Osteoblast (primary cell): ENCODE measurements around the gene CNST. TPM values are rescaled to one million over a fixed set of nuclear protein-coding genes. Genes with fewer than 3 reads are reported as not detected.

ENCODE experiments used
- DNase-seq: peaks from one replicate; pipeline ENCODE4 v3.0.0; 2011; ENCODE audit warnings: low spot score, mixed read lengths; ENCODE audit not compliant: insufficient read length; ENCODE audit errors: missing footprints
- H2AFZ ChIP-seq: 2 replicates; pipeline ENCODE4 v1.6.0; 2011; ENCODE audit warnings: mild to moderate bottlenecking, low read length
- H3K27ac ChIP-seq: 2 replicates; pipeline ENCODE4 v1.5.1; 2011; ENCODE audit warnings: mild to moderate bottlenecking, low read depth, low read length, moderate library complexity
- H3K27me3 ChIP-seq: 2 replicates; pipeline ENCODE4 v1.6.0; 2012; ENCODE audit warnings: mild to moderate bottlenecking, control low read depth, inconsistent platforms, low read length, moderate library complexity; ENCODE audit not compliant: insufficient read depth
- H3K36me3 ChIP-seq: 2 replicates; pipeline ENCODE4 v1.5.1; 2011; ENCODE audit warnings: mild to moderate bottlenecking, low read length, control low read depth, moderate library complexity; ENCODE audit not compliant: insufficient read depth
- H3K4me1 ChIP-seq: 2 replicates; pipeline ENCODE4 v1.5.1; 2011; ENCODE audit warnings: mild to moderate bottlenecking, low read length, control low read depth, moderate library complexity; ENCODE audit not compliant: insufficient read depth
- H3K4me2 ChIP-seq: 2 replicates; pipeline ENCODE4 v1.6.0; 2011; ENCODE audit warnings: mild to moderate bottlenecking, low read length; ENCODE audit not compliant: insufficient read depth
- H3K4me3 ChIP-seq: fragments of 200-600 bp; sonication (generic); 3 replicates; pipeline ENCODE4 v1.5.1; 2012; ENCODE audit warnings: mild to moderate bottlenecking, low read length, inconsistent platforms; ENCODE audit not compliant: insufficient read depth
- H3K79me2 ChIP-seq: 2 replicates; pipeline ENCODE4 v1.6.0; 2012; ENCODE audit warnings: mild to moderate bottlenecking, low read length, control low read depth, inconsistent platforms; ENCODE audit not compliant: insufficient read depth
- H3K9me3 ChIP-seq: 2 replicates; pipeline ENCODE4 v1.5.1; 2011; ENCODE audit warnings: low read depth, low read length, control low read depth
- H4K20me1 ChIP-seq: 2 replicates; pipeline ENCODE4 v1.6.0; 2012; ENCODE audit warnings: mild to moderate bottlenecking, low read length, control low read depth; ENCODE audit not compliant: insufficient read depth
- CTCF ChIP-seq: IDR thresholded peaks from 2 replicates; pipeline ENCODE4 v1.5.1; 2011; ENCODE audit warnings: mild to moderate bottlenecking, low read depth, low read length, moderate library complexity; ENCODE audit errors: extremely low read depth
- total RNA-seq: library from RNA; depleted of rRNA; stranded (reverse); fragments of >200 nt; gene quantifications from 2 replicates; pipeline ENCODE4 v1.2.3, GENCODE V29; 2012

The CNST gene
- total RNA-seq, 1 donor, result 25.7 TPM

- no peak overlapping the region for H3K4me2 ChIP-seq
- no peak overlapping the region for H2AFZ ChIP-seq
- DNase-seq, result no peak
- no peak overlapping the region for H3K27ac ChIP-seq
- no peaks in the 10 kb centered on the region for H3K9me3 ChIP-seq
- no peak for TF ChIP-seq CTCF
- no peaks in the 10 kb centered on the region for H4K20me1 ChIP-seq
- H3K79me2 ChIP-seq, result no peaks in the 10 kb centered on the region
- no peaks in the 10 kb centered on the region for H3K36me3 ChIP-seq
- H3K4me3 ChIP-seq, result no peak overlapping the region
- H3K27me3 ChIP-seq, result no peaks in the 10 kb centered on the region
- peaks cover 6% of the 10 kb centered on the region for H3K4me1 ChIP-seq
These were observed 128.9 kb downstream of the CNST start for GRCh38 chr1:246695136-246695535.

- no peak for DNase-seq
- H4K20me1 ChIP-seq, result no peaks in the 10 kb centered on the region
- no peak for TF ChIP-seq CTCF
These were observed 129.4 kb downstream of the CNST start for GRCh38 chr1:246695666-246696065.

GRCh38 chr1:246698466-246699094 is 132.3 kb downstream of the CNST start:
- Histone ChIP-seq H3K36me3 (no peaks in the 10 kb centered on the region), H3K4me2 (peak overlapping the region; percentile 66), H3K79me2 (no peaks in the 10 kb centered on the region), H2AFZ (peak overlapping the region; percentile 67), H3K4me3 (peak overlapping the region; percentile 57), H3K27ac (peak overlapping the region; percentile 69), H3K9me3 (no peaks in the 10 kb centered on the region), H4K20me1 (no peaks in the 10 kb centered on the region), H3K4me1 (peaks cover 6% of the 10 kb centered on the region), H3K27me3 (no peaks in the 10 kb centered on the region)
- no peak for TF ChIP-seq CTCF
- peak; percentile 61 for DNase-seq

More at GRCh38 chr1:246695666-246696065, 129.4 kb downstream of the CNST start:
- H3K27me3 ChIP-seq, result no peaks in the 10 kb centered on the region
- H3K4me2 ChIP-seq, result no peak overlapping the region
- no peak overlapping the region for H3K4me3 ChIP-seq
- no peaks in the 10 kb centered on the region for H3K36me3 ChIP-seq
- H3K9me3 ChIP-seq, result no peaks in the 10 kb centered on the region
- H3K79me2 ChIP-seq, result no peaks in the 10 kb centered on the region
- peaks cover 6% of the 10 kb centered on the region for H3K4me1 ChIP-seq
- no peak overlapping the region for H2AFZ ChIP-seq
- H3K27ac ChIP-seq, result no peak overlapping the region

- H3K79me2 ChIP-seq, result no peaks in the 10 kb centered on the region
- no peaks in the 10 kb centered on the region for H3K27me3 ChIP-seq
- H3K4me2 ChIP-seq, result peak overlapping the region; percentile 66
- peak overlapping the region; percentile 69 for H3K27ac ChIP-seq
- peak overlapping the region; percentile 57 for H3K4me3 ChIP-seq
- no peaks in the 10 kb centered on the region for H4K20me1 ChIP-seq
- no peaks in the 10 kb centered on the region for H3K9me3 ChIP-seq
- H2AFZ ChIP-seq, result peak overlapping the region; percentile 67
- peaks cover 6% of the 10 kb centered on the region for H3K4me1 ChIP-seq
- peak; percentile 97 for TF ChIP-seq CTCF
- DNase-seq, result peak; percentile 98
- no peaks in the 10 kb centered on the region for H3K36me3 ChIP-seq
These were observed 133.0 kb downstream of the CNST start for GRCh38 chr1:246699095-246699735.
